ENCODE data around the gene SORL1.
"Not testable (repeated sequence)": the region's sequence is repeated elsewhere in the genome, so short reads cannot be mapped to it uniquely, and the experiment has no call there.

Gene SORL1

GRCh38 chr11:121451986-121452608 is at the start of gene SORL1:
SORL1 (plus strand) TSS chr11:121452314; CDS start chr11:121452332, 18 bp downstream.
- in situ Hi-C loops (cut with HindIII; ENCODE audit: low sequenced_read_pairs): no loop called here

DNA sequence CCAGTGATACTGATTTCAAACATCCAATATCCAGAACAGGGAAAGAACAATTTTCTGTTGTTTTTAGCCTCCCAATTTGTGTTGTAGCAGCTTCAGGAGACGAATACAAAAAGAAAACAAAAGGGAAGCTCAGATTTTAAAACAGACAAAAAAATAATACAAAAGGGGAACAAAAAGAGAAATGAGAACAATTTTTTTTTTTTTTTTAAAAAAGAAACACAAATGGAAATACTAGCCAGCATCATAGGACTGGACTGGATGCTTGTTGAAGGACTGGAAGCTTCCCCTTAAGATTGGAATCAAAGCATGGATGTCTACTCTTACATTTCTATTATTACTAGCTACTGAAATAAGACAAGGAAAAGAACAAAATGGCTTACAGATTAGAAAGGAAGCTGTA is 46.5 kb upstream of the SORL1 start:
- in situ Hi-C loops (cut with HindIII; ENCODE audit: low sequenced_read_pairs): no loop called here

DNA sequence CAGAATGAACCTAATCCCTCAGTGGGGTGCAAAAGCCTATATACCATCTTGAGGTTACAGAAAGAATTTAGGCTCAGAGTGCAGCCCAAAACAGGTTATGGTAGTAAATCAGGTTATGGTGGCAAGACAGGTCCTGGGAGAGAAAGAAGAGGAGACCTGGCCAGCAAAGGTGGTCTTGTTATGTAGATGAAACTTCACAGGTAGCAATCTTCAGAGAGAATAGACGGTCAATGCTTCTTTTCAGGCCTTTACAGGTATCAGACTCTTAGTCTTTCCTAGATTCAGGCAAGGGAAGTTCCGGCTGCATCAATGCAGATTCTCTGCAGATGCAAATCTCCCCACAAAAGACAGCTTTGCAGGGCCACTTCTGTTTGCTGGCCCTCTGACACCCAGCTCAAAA is 45.8 kb upstream of the SORL1 start:
- in situ Hi-C loops (cut with HindIII; ENCODE audit: low sequenced_read_pairs): no loop called here

- in situ Hi-C loops (cut with HindIII; ENCODE audit: low sequenced_read_pairs): no loop called here
Measured at GRCh38 chr11:121408830-121409229, 43.3 kb upstream of the SORL1 start.

DNA sequence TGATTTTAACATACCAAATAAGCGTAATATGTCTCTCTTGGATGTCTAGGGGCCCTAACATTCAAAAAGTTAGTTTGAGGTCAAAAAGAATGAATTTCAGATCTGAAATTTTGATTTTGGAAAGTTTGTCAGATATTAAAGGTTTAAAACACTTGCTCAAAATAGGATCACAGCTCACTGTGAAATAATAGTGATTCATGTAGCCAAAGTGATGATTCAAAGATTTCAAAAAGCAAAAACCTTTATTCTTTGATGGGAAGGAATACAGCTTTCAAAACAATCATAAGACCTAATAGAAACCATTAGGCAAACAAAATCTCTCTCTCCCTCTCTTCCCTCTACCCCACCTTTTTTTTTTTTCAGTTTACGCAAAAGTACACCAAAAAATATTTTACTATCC is 42.1 kb upstream of the SORL1 start:
- in situ Hi-C loops (cut with HindIII; ENCODE audit: low sequenced_read_pairs): not testable (repeated sequence)

DNA sequence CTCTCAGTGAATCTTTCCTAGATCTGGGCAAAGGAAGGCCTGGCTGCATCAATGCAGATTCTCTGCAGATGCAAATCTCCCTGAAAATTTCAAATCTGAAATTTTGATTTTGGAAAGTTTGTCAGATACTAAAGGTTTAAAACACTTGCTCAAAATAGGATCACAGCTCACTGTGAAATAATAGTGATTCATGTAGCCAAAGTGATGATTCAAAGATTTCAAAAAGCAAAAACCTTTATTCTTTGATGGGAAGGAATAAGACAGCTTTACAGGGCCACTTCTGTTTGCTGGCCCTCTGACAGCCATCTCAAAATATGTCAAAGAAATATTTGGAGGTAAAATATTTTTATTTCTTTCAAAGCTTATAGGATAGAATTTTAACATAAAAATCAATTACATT is 40.8 kb upstream of the SORL1 start:
- in situ Hi-C loops (cut with HindIII; ENCODE audit: low sequenced_read_pairs): not testable (repeated sequence)

DNA sequence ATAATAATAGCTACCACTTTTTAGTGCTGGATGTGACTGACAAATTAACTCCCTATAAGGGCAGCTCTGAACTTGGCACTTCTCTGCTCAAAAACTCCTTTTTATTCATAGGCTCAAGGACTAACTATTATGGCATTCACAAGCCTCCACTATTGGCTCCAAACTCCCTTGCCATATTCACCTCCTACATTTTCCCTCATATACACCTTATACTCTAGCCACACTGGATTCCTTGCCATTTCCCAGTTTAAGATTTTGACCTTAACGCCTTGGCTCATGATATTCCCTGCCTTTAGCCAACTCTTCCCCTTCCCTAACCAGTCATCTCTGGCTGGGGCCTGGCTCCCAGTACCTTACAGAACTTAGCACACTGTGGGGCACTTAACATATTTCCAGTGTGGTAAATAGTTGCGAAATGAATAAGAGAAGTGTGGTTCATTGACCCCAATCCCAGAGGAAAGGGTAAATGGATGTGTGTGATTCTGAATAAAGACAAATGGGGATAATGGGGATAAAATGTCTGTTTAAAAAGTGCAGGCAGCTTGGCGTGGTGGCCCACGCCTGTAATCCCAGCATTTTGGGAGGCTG is 40.0 kb upstream of the SORL1 start:
- in situ Hi-C loops (cut with HindIII; ENCODE audit: low sequenced_read_pairs): no loop called here

DNA sequence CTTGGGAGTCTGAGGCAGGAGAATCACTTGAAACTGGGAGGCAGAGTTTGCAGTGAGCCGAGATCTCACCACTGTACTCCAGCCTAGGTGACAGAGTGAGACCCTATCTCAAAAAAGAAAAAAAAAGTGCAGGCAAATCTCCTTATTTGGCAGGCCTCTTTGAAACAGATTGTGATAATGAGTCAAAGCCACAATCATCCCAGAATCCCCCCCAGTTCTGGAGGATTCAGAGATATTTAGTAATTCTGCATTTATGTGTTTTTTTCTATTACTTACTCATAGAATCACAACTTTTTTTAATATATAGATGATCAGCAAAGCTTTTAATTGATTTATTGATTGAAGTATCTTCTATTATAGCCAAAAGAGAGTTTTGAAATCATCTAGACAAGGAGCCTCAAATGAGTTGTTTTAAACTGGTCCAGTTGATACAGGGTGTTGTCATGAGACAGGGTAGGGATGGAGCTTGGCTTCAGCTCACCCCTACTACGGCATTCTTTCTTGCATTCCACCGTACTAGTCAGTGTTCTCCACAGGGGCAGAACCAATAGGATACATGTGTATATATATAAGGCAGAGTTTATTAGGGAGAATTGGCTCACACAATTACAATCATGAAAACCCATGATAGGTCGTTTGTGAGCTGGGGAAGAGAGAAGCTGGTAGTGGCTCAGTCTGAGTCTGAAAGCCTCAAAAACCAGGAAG is 39.3 kb upstream of the SORL1 start:
- in situ Hi-C loops (cut with HindIII; ENCODE audit: low sequenced_read_pairs): no loop called here

DNA sequence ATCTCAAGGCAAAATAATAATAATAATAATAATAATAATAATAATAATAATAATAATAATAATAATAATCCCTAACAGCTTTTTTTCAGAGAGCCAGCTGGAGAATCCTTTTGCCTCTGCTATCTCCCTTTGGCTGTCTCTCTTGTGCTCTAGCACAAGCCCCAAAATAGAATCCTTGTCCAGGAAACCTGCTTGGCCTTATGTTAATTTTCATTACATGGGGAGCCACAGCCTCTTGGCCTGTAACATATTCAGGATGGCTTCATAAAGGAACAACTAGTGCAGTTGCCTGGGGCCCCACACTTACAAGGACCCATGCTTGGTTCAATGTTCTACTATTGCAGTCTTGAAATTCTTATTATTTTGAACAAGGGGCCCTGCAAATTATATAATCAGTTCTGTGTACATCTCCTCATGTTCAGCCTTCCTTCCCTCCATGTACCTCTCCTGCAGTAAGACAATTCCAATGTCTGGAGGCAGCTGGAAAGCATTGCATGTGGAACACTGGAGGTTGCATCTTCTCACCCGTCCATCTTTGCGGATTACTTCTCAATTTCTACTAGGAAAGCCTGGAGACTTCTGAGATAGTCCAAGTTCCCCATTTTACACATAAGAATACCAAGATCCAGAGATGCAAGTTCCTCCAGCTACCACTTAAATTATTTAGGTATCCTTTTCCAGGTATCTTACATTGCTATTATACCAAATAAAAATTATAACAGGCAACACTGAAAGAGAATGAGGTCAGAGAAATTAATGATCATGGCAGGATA is 37.8 kb upstream of the SORL1 start:
- in situ Hi-C loops (cut with HindIII; ENCODE audit: low sequenced_read_pairs): no loop called here

DNA sequence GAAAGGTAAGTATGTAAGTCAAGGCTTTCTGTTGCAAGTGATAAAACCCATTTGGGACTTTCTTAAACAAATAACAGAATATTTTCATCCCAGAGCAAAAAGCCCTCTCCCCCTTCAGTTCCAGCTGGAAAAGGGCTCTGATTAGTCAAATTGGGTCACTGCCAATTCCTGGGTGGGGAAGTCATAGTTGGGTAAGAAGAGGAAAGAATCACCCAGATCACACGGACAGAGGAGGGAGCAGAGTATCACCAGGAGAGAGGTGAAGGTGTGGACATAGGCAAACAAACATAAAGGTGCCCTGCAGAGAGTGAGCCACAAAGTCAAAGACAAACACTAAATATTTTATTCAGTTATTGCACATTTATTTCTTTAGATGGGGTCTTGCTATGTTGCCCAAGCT is 36.3 kb upstream of the SORL1 start:
- in situ Hi-C loops (cut with HindIII; ENCODE audit: low sequenced_read_pairs): no loop called here

GRCh38 chr11:121417055-121417551 is 35.0 kb upstream of the SORL1 start:
- in situ Hi-C loops (cut with HindIII; ENCODE audit: low sequenced_read_pairs): no loop called here

DNA sequence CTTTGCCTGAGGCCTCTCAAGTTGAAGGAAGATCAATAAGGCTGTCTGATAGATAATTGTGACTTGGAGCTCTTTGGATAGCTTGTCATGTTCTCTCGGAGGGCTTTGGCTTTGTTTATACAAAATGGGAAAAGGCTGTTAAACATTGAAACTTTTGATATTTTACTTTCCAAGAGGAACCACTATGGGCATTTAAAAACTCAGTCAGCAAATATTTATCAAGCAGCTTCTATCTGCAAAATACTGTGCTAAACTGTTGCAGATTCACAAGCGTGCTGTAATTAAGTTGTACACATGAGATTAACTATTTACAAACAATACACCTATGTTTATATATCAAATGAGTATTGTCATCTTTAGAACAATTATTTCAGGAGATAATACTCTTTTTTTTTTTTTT is 34.5 kb upstream of the SORL1 start:
- in situ Hi-C loops (cut with HindIII; ENCODE audit: low sequenced_read_pairs): no loop called here

DNA sequence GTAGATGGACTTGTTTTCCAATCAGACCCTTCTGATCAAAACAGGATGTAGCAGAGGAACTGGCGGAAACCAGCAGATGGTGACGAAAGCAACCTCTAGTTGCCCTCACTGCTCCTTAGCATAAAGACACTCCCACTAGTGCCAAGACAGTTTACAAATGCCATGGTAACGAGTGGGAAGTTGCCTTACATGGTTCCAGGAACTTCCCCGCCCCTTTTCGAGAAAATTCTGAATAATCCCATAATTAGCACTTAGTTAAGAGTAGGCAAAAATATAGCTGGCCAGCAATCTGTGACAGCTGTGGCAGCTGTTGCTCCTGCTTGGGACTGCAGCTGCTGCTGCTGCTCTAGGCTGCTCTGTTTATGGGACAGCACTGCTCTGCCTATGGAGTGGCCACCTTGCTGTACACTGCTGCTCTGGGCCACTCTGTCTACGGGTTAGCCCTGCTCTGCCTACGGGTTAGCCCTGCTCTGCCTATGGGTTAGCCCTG is 33.4 kb upstream of the SORL1 start:
- in situ Hi-C loops (cut with HindIII; ENCODE audit: low sequenced_read_pairs): no loop called here

DNA sequence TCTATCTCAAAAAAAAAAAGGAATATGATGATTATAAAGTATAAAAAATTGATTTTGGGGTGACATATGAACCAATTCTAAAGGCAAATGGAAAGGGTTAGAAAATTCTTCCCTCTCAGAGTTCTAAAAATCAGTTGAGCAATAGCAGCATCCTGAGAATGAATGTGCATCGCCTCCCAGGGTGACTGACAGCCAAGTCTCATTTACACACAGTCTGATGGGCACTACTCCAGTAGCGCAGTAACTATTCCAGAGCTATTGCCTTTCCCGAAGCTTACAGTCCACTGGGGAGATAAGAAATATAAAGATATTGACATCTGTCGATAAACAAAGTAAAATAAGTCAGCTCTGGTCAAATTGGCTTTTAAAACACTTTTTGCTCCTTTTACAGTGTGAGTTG is 32.3 kb upstream of the SORL1 start:
- in situ Hi-C loops (cut with HindIII; ENCODE audit: low sequenced_read_pairs): no loop called here

GRCh38 chr11:121420398-121420797 is 31.7 kb upstream of the SORL1 start:
- in situ Hi-C loops (cut with HindIII; ENCODE audit: low sequenced_read_pairs): no loop called here

DNA sequence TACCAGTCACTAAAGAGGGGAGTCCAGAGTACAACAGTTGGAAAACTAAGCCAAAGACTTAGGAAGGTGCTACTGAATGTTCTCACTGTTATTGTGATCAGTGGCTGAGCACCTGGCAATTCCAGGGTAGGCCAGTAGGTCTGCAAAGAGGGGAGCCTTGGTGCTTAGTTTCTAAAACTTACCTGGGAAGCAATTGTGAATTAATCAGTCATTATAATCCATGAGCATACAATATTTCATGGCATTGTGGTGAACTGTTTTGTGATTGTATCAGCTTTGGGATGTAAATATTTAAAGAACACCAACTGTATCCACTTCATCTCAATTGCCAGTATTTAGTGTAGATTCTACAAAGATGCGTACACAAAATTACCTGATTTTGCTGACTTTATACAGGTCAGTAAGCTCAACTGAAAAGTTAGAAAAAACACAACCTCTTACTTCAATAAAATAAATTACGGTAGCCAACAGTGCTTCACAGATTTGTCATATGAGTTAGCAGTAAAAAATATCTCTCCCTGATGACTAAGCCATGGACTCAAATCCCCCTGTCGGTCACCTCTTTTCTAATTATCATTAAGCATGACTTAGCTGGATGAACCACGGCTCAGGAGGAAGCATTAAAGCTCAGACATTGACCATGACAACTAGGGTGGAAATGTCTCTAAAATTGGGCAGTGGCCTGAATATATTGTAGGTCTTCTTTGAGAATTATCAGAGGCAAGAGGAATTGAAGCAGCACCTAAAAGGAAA is 30.8 kb upstream of the SORL1 start:
- in situ Hi-C loops (cut with HindIII; ENCODE audit: low sequenced_read_pairs): no loop called here

DNA sequence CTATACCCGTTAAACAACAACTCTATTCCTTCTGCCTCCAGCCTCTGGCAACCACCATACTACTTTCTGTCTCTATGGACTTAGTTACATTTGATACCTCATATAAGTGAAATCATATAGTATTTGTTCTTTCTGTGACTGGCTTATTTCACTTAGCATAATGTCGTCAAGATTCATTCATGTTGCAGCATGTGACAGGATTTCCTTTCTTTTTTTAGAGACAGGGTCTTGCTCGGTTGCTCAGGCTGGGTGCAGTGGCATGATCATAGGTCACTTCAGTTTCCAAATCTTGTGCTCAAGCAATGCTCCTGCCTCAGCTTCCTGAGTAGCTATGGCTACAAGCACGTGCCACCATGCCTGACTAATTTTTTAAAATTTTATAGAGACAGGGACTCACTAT is 29.4 kb upstream of the SORL1 start:
- in situ Hi-C loops (cut with HindIII; ENCODE audit: low sequenced_read_pairs): no loop called here

DNA sequence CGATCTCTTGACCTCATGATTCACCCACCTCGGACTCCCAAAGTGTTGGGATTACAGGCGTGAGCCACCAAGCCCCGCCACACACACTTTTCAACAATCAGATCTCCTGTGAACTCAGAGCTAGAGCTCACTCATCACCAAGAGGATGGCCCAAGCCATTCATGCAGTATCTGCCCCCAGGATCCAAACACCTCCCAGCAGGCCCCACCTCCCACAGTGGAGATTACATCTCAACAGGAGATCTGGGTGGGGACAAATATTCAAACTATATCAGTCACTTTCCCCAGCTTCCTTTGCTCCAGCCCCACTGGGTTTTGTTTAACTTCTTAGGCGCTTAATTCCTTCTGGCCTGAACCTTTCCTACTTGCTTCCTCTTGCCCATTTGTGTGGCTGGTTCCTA is 26.3 kb upstream of the SORL1 start:
- in situ Hi-C loops (cut with HindIII; ENCODE audit: low sequenced_read_pairs): no loop called here

- in situ Hi-C loops (cut with HindIII; ENCODE audit: low sequenced_read_pairs): no loop called here
Measured at GRCh38 chr11:121426476-121427399, 25.4 kb upstream of the SORL1 start.

DNA sequence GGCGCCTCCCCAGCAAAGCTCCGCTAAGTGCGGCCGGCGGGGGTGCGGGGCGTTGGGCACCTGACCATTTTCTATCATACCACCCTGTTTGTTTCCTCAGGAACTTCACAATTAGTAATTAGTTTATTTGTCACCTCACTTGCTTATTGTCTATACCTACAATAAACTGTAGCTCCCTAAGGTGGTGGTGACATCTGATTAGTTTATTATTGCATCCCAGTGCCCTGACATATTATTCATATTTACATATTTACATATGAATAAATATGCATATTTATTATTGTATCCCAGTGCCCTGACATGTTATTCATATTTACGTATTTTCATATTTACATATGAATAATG is 24.7 kb upstream of the SORL1 start:
- in situ Hi-C loops (cut with HindIII; ENCODE audit: low sequenced_read_pairs): no loop called here
